Body of pancreas (tissue), 4 donors: ENCODE measurements around the gene OR10H2. TPM values are rescaled to one million over a fixed set of nuclear protein-coding genes. Genes with fewer than 3 reads are reported as not detected.

Experiments used
- ATAC-seq: fragments of 150-250 bp; one replicate; pipeline ENCODE4 v1.9.1; 2016
- DNase-seq, 4 donors: peaks; one replicate each; pipeline ENCODE4 v3.0.0-alpha.2; 2019
- H3K27ac ChIP-seq, 4 donors: fragments of 200-600 bp; sonication (generic); 1 replicate in 3 of 4; 2 replicates in 1 of 4; pipeline versions ENCODE4 v1.5.1 to v1.6.1; 2016 to 2019; ENCODE audit warnings: mild to moderate bottlenecking in 1 of 4, mixed read lengths in 1 of 4, moderate library complexity in 1 of 4
- H3K27me3 ChIP-seq, 2 donors: fragments of 200-600 bp; sonication (generic); one replicate each; pipeline ENCODE4 v1.6.0; 2016; ENCODE audit warnings: mild to moderate bottlenecking in 1 of 2
- H3K36me3 ChIP-seq, 2 donors: fragments of 200-600 bp; sonication (generic); replicated peaks in 1 of 2; 2 replicates each; pipeline ENCODE4 v1.5.1; 2016; ENCODE audit warnings: low read depth in 2 of 2; ENCODE audit not compliant: insufficient read depth in 1 of 2
- H3K4me1 ChIP-seq: fragments of 200-600 bp; sonication (generic); one replicate; pipeline ENCODE4 v1.6.0; 2016
- H3K4me3 ChIP-seq, 2 donors: fragments of 200-600 bp; sonication (generic); 1 replicate in 1 of 2; 2 replicates in 1 of 2; pipeline ENCODE4 v1.5.1; 2016 to 2019
- H3K9me3 ChIP-seq, 3 donors: fragments of 200-600 bp; sonication (generic); 1 replicate in 2 of 3; 2 replicates in 1 of 3; pipeline ENCODE4 v1.5.1; 2016
- POLR2A ChIP-seq, 3 donors: fragments of 450-650 bp; IDR thresholded peaks; one replicate each; pipeline ENCODE4 v1.6.1; 2016; ENCODE audit warnings: antibody characterized with exemption in 3 of 3, mild to moderate bottlenecking in 2 of 3
- WGBS, 2 donors: methylation state at CpG; one replicate each; pipeline ENCODE4 v1.1.5; 2017; 5-methylcytosine and 5-hydroxymethylcytosine counted together
- intact Hi-C: fragments of 100-400 bp; cut with DNase I; formaldehyde crosslinking; loops from one replicate; pipeline ENCODE4 v1.15.1; 2023
- total RNA-seq, 2 donors: library from RNA; depleted of rRNA; stranded (reverse); fragments of >200 nt; gene quantifications; one replicate each; pipeline ENCODE4 v1.1.0, GENCODE V29; 2016
- TF ChIP-seq, protein P1 (sequence below), 7 experiments: fragments of 450-650 bp in 4 of 7; fragments of 200-600 bp in 3 of 7; sonication (generic) in 3 of 7; IDR thresholded peaks; one replicate each; pipeline ENCODE4 v1.5.1; 2016 to 2019; ENCODE audit warnings: antibody characterized with exemption in 7 of 7

OR10H2 gene
- total RNA-seq, 2 donors from 2014 or later: not detected

- peaks cover 9% of the 10 kb centered on the region for H3K4me1 ChIP-seq
- H3K9me3 ChIP-seq: no peaks in the 10 kb centered on the region
- H3K27ac ChIP-seq: no peak overlapping the region
- H3K36me3 ChIP-seq: no peaks in the 10 kb centered on the region
- DNase-seq: no peak
- intact Hi-C loops: no loop called here
- TF ChIP-seq POLR2A (IDR thresholded peaks at IDR 0.05): no peak
- TF ChIP-seq, protein P1, sequence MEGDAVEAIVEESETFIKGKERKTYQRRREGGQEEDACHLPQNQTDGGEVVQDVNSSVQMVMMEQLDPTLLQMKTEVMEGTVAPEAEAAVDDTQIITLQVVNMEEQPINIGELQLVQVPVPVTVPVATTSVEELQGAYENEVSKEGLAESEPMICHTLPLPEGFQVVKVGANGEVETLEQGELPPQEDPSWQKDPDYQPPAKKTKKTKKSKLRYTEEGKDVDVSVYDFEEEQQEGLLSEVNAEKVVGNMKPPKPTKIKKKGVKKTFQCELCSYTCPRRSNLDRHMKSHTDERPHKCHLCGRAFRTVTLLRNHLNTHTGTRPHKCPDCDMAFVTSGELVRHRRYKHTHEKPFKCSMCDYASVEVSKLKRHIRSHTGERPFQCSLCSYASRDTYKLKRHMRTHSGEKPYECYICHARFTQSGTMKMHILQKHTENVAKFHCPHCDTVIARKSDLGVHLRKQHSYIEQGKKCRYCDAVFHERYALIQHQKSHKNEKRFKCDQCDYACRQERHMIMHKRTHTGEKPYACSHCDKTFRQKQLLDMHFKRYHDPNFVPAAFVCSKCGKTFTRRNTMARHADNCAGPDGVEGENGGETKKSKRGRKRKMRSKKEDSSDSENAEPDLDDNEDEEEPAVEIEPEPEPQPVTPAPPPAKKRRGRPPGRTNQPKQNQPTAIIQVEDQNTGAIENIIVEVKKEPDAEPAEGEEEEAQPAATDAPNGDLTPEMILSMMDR (IDR thresholded peaks at IDR 0.05): no peak
- ATAC-seq: no peak
- no peak overlapping the region for H3K4me3 ChIP-seq
- 25 to 43% methylated on average over 2 of the region's 2 CpGs for WGBS, 2 donors
- no peaks in the 10 kb centered on the region for H3K27me3 ChIP-seq
Measured at GRCh38 chr19:15775249-15775648, 47.4 kb downstream of the OR10H2 start.

DNA sequence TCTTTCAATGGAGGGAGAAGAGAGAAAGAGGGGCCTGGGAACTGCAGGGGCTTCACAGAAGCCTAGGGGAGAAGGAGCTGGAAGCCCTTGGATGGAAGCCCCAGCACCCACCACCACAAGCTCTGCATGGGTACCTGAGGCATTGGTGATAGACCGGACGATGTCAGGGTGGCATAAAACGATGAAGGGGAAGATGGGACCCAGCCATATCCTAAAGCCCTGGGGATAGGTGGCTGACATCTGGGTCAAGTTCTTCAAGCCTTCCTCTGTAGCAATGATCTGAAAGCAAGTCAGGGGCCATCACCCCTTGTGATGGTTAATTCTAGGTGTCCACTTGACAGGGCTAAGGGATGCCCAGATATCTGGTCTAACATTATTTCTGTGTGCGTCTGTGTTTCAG lies 48.4 kb downstream of the OR10H2 start:
- Histone ChIP-seq H3K4me1 (peaks cover 12% of the 10 kb centered on the region), H3K9me3 (no peaks in the 10 kb centered on the region), H3K4me3 (no peak overlapping the region), H3K27me3 (no peaks in the 10 kb centered on the region), H3K27ac (no peak overlapping the region), H3K36me3 (no peaks in the 10 kb centered on the region)
- 73 to 83% methylated on average over 4 of the region's 4 CpGs for WGBS, 2 donors
- intact Hi-C loops: no loop called here
- DNase-seq: no peak
- TF ChIP-seq POLR2A (IDR thresholded peaks at IDR 0.05): no peak
- TF ChIP-seq, protein P1 (IDR thresholded peaks at IDR 0.05): no peak
- no peak for ATAC-seq

- no peaks in the 10 kb centered on the region for H3K27me3 ChIP-seq
- intact Hi-C loops: no loop called here
- H3K27ac ChIP-seq: no peak overlapping the region
- DNase-seq (no peak), ATAC-seq (no peak)
- 42 to 45% methylated on average over 9 of the region's 9 CpGs for WGBS, 2 donors
- no peak for TF ChIP-seq POLR2A (IDR thresholded peaks at IDR 0.05)
- TF ChIP-seq, protein P1 (IDR thresholded peaks at IDR 0.05): no peak
- H3K9me3 ChIP-seq: no peaks in the 10 kb centered on the region
- H3K4me3 ChIP-seq: no peak overlapping the region
- no peaks in the 10 kb centered on the region for H3K36me3 ChIP-seq
- peaks cover 12% of the 10 kb centered on the region for H3K4me1 ChIP-seq
Measured at GRCh38 chr19:15776991-15777970, 49.5 kb downstream of the OR10H2 start.

Other genes with a start within 250 kb of the OR10H2 start
- gene PGLYRP2, start 248.5 kb upstream of the OR10H2 start, total RNA-seq: not detected
- gene CYP4F22, start 219.5 kb upstream of the OR10H2 start, total RNA-seq: not detected
- under 1 TPM in 1 of 2 donors, not detected in 1; 0.26 TPM for gene CYP4F8, start 112.8 kb upstream of the OR10H2 start, total RNA-seq
- gene CYP4F3, start 87.1 kb upstream of the OR10H2 start, total RNA-seq: 1 to 10 TPM in 1 of 2 donors, under 1 TPM in 1; 0.33 to 2.6 TPM
- gene CYP4F12, start 54.9 kb upstream of the OR10H2 start, total RNA-seq: 10 to 100 TPM in 1 of 2 donors, not detected in 1; 15.8 TPM
- not detected for gene OR10H3, start 10.0 kb downstream of the OR10H2 start, total RNA-seq
- not detected for gene OR10H5, start 59.6 kb downstream of the OR10H2 start, total RNA-seq
- gene OR10H1, start 87.6 kb downstream of the OR10H2 start, total RNA-seq: not detected
- not detected for gene CYP4F2, start 170.1 kb downstream of the OR10H2 start, total RNA-seq
- 1 to 10 TPM in 1 of 2 donors, not detected in 1; 3.9 TPM for gene CYP4F11, start 206.5 kb downstream of the OR10H2 start, total RNA-seq
- gene OR10H4, start 221.0 kb downstream of the OR10H2 start, total RNA-seq: not detected